Psoas muscle (tissue), 8 donors: ENCODE data around the gene PRKAG2. TPM values are rescaled to one million over a fixed set of nuclear protein-coding genes. Genes with fewer than 3 reads are reported as not detected.

Experiments used
- ATAC-seq, 4 donors: fragments of 200-7000 bp; cut with Tn5 transposase; one replicate each; pipeline ENCODE4 v1.9.1; 2020; ENCODE audit warnings: moderate library complexity in 3 of 4, mild to moderate bottlenecking in 2 of 4
- DNase-seq, 2 donors: peaks; one replicate each; pipeline ENCODE4 v3.0.0-alpha.2; 2020
- H3K27ac ChIP-seq: fragments of 200-600 bp; one replicate; pipeline ENCODE4 v1.8.0; 2022
- H3K27me3 ChIP-seq, 3 donors: fragments of 200-600 bp in 1 of 3; one replicate each; pipeline versions ENCODE4 v1.6.1 to v1.8.0; 2013 to 2022; ENCODE audit warnings: low read length in 2 of 3, mild to moderate bottlenecking in 2 of 3, moderate library complexity in 1 of 3; ENCODE audit not compliant: insufficient read depth in 3 of 3
- H3K36me3 ChIP-seq, 2 donors: fragments of 200-600 bp in 1 of 2; one replicate each; pipeline versions ENCODE4 v1.6.1 to v1.8.0; 2013 to 2022; ENCODE audit warnings: low read depth in 1 of 2, mild to moderate bottlenecking in 1 of 2, moderate library complexity in 1 of 2; ENCODE audit not compliant: insufficient read depth in 1 of 2
- H3K4me1 ChIP-seq: fragments of 200-600 bp; one replicate; pipeline ENCODE4 v1.8.0; 2022
- H3K4me3 ChIP-seq: fragments of 200-600 bp; one replicate; pipeline ENCODE4 v1.8.0; 2022; ENCODE audit warnings: mild to moderate bottlenecking
- H3K9me3 ChIP-seq: fragments of 200-600 bp; one replicate; pipeline ENCODE4 v1.8.0; 2022
- WGBS, 3 donors: extraction: QIAGEN DNeasy Blood & Tissue Kit; methylation state at CpG; one replicate each; pipeline versions ENCODE4 v1.1.6 to v1.1.7; 2013; 5-methylcytosine and 5-hydroxymethylcytosine counted together
- intact Hi-C, 2 donors: fragments of 100-400 bp; cut with DNase I; formaldehyde crosslinking; loops; one replicate each; pipeline versions ENCODE4 v1.11.0 to v1.14.2; 2022
- polyA plus RNA-seq, 3 donors: library from polyadenylated mRNA; stranded (reverse); fragments of 200-250 nt; gene quantifications; one replicate each; pipeline ENCODE4 v1.2.3, GENCODE V29; 2013
- total RNA-seq, 4 donors: library from RNA; stranded (reverse); fragmentation: NEBNext Ultra II Directional in 2 of 4; extraction: Animal tissue kit (Norgen Biotek cat#: 25700) in 2 of 4; gene quantifications; one replicate each; pipeline versions ENCODE4 v1.2.1 to v1.2.4, GENCODE V29; 2021 to 2023
- TF ChIP-seq, protein P1 (sequence below): fragments of 200-600 bp; IDR thresholded peaks from one replicate; pipeline ENCODE4 v1.8.0; 2022; ENCODE audit warnings: antibody characterized with exemption
- donor health status: healthy with polysubstance abuse.
- donor health status: DM: no; HTN: no; CAD: no; lungs with moderate emphysema.
- donor health status: Bipolar disorder and iron deficiency.
- donor health status: healthy.
- donor health status: DM: yes; HTN: yes; CAD: no.
- donor health status: DM: no; HTN: no; CAD: no.
- donor health status: DM: no; HTN: no; CAD: no.
- donor health status: DM: yes; HTN: yes; CAD: no.

The PRKAG2 gene
- total and polyA plus RNA-seq, 7 donors = 9.3 to 143 (median 19.8) TPM

- intact Hi-C loops = no loop called here
- Histone ChIP-seq H3K36me3 (no peaks in the 10 kb centered on the region), H3K27ac (no peak overlapping the region)
Observed at GRCh38 chr7:151866761-151867655, 9.9 kb downstream of the PRKAG2 start.

GRCh38 chr7:151866028-151866427 lies 10.9 kb downstream of the PRKAG2 start:
- Histone ChIP-seq H3K27ac (no peak overlapping the region), H3K27me3 (no peaks in the 10 kb centered on the region), H3K9me3 (no peaks in the 10 kb centered on the region), H3K4me3 (no peak overlapping the region), H3K4me1 (peaks cover 12% of the 10 kb centered on the region), H3K36me3 (no peaks in the 10 kb centered on the region)
- TF ChIP-seq, protein P1, sequence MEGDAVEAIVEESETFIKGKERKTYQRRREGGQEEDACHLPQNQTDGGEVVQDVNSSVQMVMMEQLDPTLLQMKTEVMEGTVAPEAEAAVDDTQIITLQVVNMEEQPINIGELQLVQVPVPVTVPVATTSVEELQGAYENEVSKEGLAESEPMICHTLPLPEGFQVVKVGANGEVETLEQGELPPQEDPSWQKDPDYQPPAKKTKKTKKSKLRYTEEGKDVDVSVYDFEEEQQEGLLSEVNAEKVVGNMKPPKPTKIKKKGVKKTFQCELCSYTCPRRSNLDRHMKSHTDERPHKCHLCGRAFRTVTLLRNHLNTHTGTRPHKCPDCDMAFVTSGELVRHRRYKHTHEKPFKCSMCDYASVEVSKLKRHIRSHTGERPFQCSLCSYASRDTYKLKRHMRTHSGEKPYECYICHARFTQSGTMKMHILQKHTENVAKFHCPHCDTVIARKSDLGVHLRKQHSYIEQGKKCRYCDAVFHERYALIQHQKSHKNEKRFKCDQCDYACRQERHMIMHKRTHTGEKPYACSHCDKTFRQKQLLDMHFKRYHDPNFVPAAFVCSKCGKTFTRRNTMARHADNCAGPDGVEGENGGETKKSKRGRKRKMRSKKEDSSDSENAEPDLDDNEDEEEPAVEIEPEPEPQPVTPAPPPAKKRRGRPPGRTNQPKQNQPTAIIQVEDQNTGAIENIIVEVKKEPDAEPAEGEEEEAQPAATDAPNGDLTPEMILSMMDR = no peak
- no peak for DNase-seq
- WGBS, 3 donors = 93 to 95% (median 93%) methylated on average over 7 of the region's 7 CpGs
- ATAC-seq = no peak
- intact Hi-C loops = no loop called here

More at GRCh38 chr7:151866761-151867655, 9.9 kb downstream of the PRKAG2 start:
- 94 to 97% (median 96%) methylated on average over 18 of the region's 18 CpGs for WGBS, 3 donors
- H3K4me1 ChIP-seq = peaks cover 12% of the 10 kb centered on the region
- no peaks in the 10 kb centered on the region for H3K9me3 ChIP-seq
- TF ChIP-seq, protein P1 = no peak
- no peak overlapping the region for H3K4me3 ChIP-seq
- DNase-seq (no peak), ATAC-seq (no peak)
- no peaks in the 10 kb centered on the region for H3K27me3 ChIP-seq

DNA sequence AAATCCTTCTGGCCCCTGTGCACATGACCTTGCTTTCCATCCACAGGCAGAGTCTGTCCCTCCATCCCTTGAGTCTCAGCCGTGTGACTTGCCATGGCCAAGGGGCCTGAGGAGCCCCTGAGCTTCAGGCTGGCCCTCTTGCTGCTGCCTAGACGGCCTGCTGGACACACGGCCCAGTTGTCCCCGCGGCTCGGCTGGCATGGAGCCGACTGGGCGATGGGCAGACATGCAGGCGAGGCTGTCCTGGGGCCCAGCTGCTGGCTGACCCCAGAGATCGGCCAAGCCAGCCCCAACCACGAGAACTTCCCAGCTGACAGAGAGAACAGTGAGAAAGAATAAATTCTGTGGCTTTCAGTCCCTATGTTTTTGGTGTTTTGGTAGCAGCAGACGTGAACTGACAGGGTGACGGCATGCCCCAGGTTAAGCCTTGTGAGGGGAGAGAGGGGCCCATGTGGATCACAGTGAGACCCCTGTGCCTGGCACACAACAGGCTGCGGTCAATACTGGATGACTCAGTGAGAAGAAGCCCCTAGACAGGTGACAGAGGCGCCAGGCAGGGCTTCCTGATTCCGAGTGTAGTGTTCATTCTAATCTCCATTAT lies 11.7 kb downstream of the PRKAG2 start:
- Histone ChIP-seq H3K4me3 (no peak overlapping the region), H3K27ac (no peak overlapping the region), H3K27me3 (no peaks in the 10 kb centered on the region), H3K4me1 (peaks cover 7% of the 10 kb centered on the region), H3K9me3 (no peaks in the 10 kb centered on the region), H3K36me3 (no peaks in the 10 kb centered on the region)
- 50 to 60% (median 53%) methylated on average over 16 of the region's 16 CpGs for WGBS, 3 donors
- ATAC-seq (no peak), DNase-seq (no peak)
- TF ChIP-seq, protein P1 = no peak
- intact Hi-C loops = no loop called here

GRCh38 chr7:151864561-151864960 lies 12.4 kb downstream of the PRKAG2 start:
- no peaks in the 10 kb centered on the region for H3K36me3 ChIP-seq
- intact Hi-C loops = no loop called here
- DNase-seq (no peak), ATAC-seq (no peak)
- H3K4me1 ChIP-seq = peaks cover 4% of the 10 kb centered on the region
- WGBS, 3 donors = 89 to 96% (median 89%) methylated on average over 6 of the region's 6 CpGs
- H3K27me3 ChIP-seq = no peaks in the 10 kb centered on the region
- TF ChIP-seq, protein P1 = no peak
- H3K9me3 ChIP-seq = no peaks in the 10 kb centered on the region
- no peak overlapping the region for H3K27ac ChIP-seq
- H3K4me3 ChIP-seq = no peak overlapping the region
